GM12878 (cell line): ENCODE data around the gene PKP2. TPM values are rescaled to one million over a fixed set of nuclear protein-coding genes. Genes with fewer than 3 reads are reported as not detected.

ENCODE experiments used
- ATAC-seq: fragments of 200-7000 bp; cut with Tn5 transposase; 3 replicates; pipeline ENCODE4 v1.9.1; 2020; ENCODE audit warnings: mild to moderate bottlenecking, moderate library complexity
- BruUV-seq: library from RNA; stranded (reverse); fragments of 400-500 nt; replicated peaks from 2 replicates; lab custom pipeline; 2021; lab: Mats Ljungman, UMichigan
- CTCF ChIA-PET: fragments of 300-600 bp; sonication (Branson Sonifier 250); formaldehyde crosslinking; extraction: SDS; loops from one replicate; lab custom pipeline; 2021; ENCODE audit warnings: inconsistent platforms; lab: Yijun Ruan, JAX
- POLR2A ChIA-PET: fragments of 350-600 bp; formaldehyde crosslinking; extraction: SDS; loops from one replicate; lab custom pipeline; 2021; ENCODE audit warnings: inconsistent platforms; lab: Charles Lee
- RAD21 ChIA-PET: fragments of 300-600 bp; sonication (Branson Sonifier 250); formaldehyde crosslinking; loops from one replicate; lab custom pipeline; 2023; ENCODE audit warnings: antibody characterized with exemption; ENCODE audit not compliant: unreplicated experiment; lab: Charles Lee
- SMC1A ChIA-PET: fragments of 300-600 bp; sonication (Branson Sonifier 250); formaldehyde crosslinking; loops from one replicate; lab custom pipeline; 2023; ENCODE audit not compliant: unreplicated experiment, uncharacterized antibody; lab: Charles Lee
- DNase-seq: peaks from one replicate; pipeline ENCODE4 v3.0.0-alpha.2; 2011; ENCODE audit warnings: low read depth, low spot score
- FAIRE-seq: peaks from 3 replicates; lab custom pipeline; 2011; peaks lifted over from hg19 to GRCh38; lab: Jason Lieb, UNC
- H2AFZ ChIP-seq: 2 replicates; pipeline ENCODE4 v1.6.0; 2011; ENCODE audit warnings: low read depth, low read length, control low read depth; ENCODE audit not compliant: control insufficient read depth
- H3K27ac ChIP-seq: 2 replicates; pipeline ENCODE4 v1.5.1; 2011; ENCODE audit warnings: control low read depth; ENCODE audit not compliant: control insufficient read depth, insufficient read depth
- H3K27me3 ChIP-seq, 2 experiments: replicated peaks in 1 of 2; 2 replicates each; pipeline versions ENCODE4 v1.6.0 to v1.6.1; 2011; ENCODE audit warnings: low read length in 1 of 2; ENCODE audit not compliant: control insufficient read depth in 2 of 2, insufficient read depth in 2 of 2
- H3K36me3 ChIP-seq, 2 experiments: 2 replicates each; pipeline ENCODE4 v1.5.1; 2011; ENCODE audit warnings: low read length in 1 of 2; ENCODE audit not compliant: control insufficient read depth in 2 of 2, insufficient read depth in 2 of 2
- H3K4me1 ChIP-seq: 2 replicates; pipeline ENCODE4 v1.6.1; 2011; ENCODE audit warnings: mild to moderate bottlenecking, low read length, moderate library complexity, mixed read lengths; ENCODE audit not compliant: control insufficient read depth, insufficient read depth
- H3K4me2 ChIP-seq: 2 replicates; pipeline ENCODE4 v1.6.0; 2011; ENCODE audit warnings: control low read depth; ENCODE audit not compliant: control insufficient read depth, insufficient read depth
- H3K4me3 ChIP-seq: fragments of 200-600 bp; sonication (generic); 2 replicates; pipeline ENCODE4 v1.5.1; 2016
- H3K79me2 ChIP-seq: 2 replicates; pipeline ENCODE4 v1.6.0; 2011; ENCODE audit warnings: low read length; ENCODE audit not compliant: control insufficient read depth, insufficient read depth
- H3K9ac ChIP-seq: 2 replicates; pipeline ENCODE4 v1.8.0; 2011; ENCODE audit warnings: low read length, control low read depth, mixed read lengths; ENCODE audit not compliant: control insufficient read depth, insufficient read depth
- H3K9me3 ChIP-seq: replicated peaks from 3 replicates; pipeline ENCODE4 v1.5.1; 2011; ENCODE audit warnings: mild to moderate bottlenecking, low read length; ENCODE audit not compliant: control insufficient read depth, insufficient read depth
- H4K20me1 ChIP-seq: 2 replicates; pipeline ENCODE4 v1.6.0; 2011; ENCODE audit not compliant: control insufficient read depth, insufficient read depth
- ATF2 ChIP-seq: IDR thresholded peaks from 2 replicates; pipeline ENCODE4 v1.6.1; 2012; ENCODE audit warnings: low read length, inconsistent platforms
- CEBPB ChIP-seq, 2 experiments: fragments of 150-350 bp in 1 of 2; IDR thresholded peaks; 2 replicates each; pipeline ENCODE4 v1.6.1; 2012 to 2014; ENCODE audit warnings: low read depth in 2 of 2, low read length in 2 of 2, borderline replicate concordance in 1 of 2, inconsistent platforms in 1 of 2
- CREB1 ChIP-seq: IDR thresholded peaks from 2 replicates; pipeline ENCODE4 v1.6.1; 2012; ENCODE audit warnings: low read depth, mild to moderate bottlenecking, inconsistent platforms
- FOXK2 ChIP-seq: fragments of 450-650 bp; IDR thresholded peaks from 2 replicates; pipeline ENCODE4 v1.6.1; 2017; ENCODE audit warnings: mild to moderate bottlenecking, moderate library complexity
- HDAC6 ChIP-seq: fragments of 200-600 bp; sonication (generic); IDR thresholded peaks from one replicate; pipeline ENCODE4 v1.8.0; 2017; ENCODE audit warnings: antibody characterized with exemption; ENCODE audit not compliant: unreplicated experiment
- KLF5 ChIP-seq: fragments of 450-650 bp; IDR thresholded peaks from 2 replicates; pipeline ENCODE4 v1.6.1; 2014; ENCODE audit warnings: mild to moderate bottlenecking; ENCODE audit not compliant: partially characterized antibody
- MYB ChIP-seq: fragments of 150-350 bp; IDR thresholded peaks from 2 replicates; pipeline ENCODE4 v1.6.1; 2014; ENCODE audit warnings: mild to moderate bottlenecking, low read depth, low read length, borderline replicate concordance
- POU2F2 ChIP-seq: IDR thresholded peaks from 3 replicates; pipeline ENCODE4 v1.6.1; 2011; ENCODE audit warnings: low read depth, mild to moderate bottlenecking, low read length, borderline replicate concordance
- RB1 ChIP-seq: fragments of 450-650 bp; formaldehyde crosslinking; IDR thresholded peaks from 2 replicates; pipeline ENCODE4 v1.6.1; 2017; ENCODE audit warnings: mild to moderate bottlenecking, borderline replicate concordance
- SPI1 ChIP-seq: IDR thresholded peaks from 2 replicates; pipeline ENCODE4 v1.6.1; 2011; ENCODE audit warnings: low read depth, mild to moderate bottlenecking, low read length, moderate library complexity, borderline replicate concordance; ENCODE audit not compliant: insufficient read depth
- SREBF1 ChIP-seq: IDR thresholded peaks from 2 replicates; pipeline ENCODE4 v1.6.1; 2012; ENCODE audit warnings: mild to moderate bottlenecking, low read length
- TAF1 ChIP-seq: IDR thresholded peaks from 2 replicates; pipeline ENCODE4 v1.6.1; 2011; ENCODE audit warnings: mild to moderate bottlenecking, low read depth, low read length, borderline replicate concordance
- ZNF217 ChIP-seq: fragments of 450-650 bp; IDR thresholded peaks from 2 replicates; pipeline ENCODE4 v1.6.1; 2017; ENCODE audit warnings: antibody characterized with exemption, mild to moderate bottlenecking
- ZNF24 ChIP-seq: fragments of 450-650 bp; IDR thresholded peaks from 2 replicates; pipeline ENCODE4 v1.6.1; 2017; ENCODE audit warnings: antibody characterized with exemption, mild to moderate bottlenecking
- WGBS: methylation state at CpG from one replicate; pipeline ENCODE4 v1.1.6; 2016; ENCODE audit warnings: low lambda C conversion rate; ENCODE audit not compliant: insufficient replicate concordance, insufficient coverage; ENCODE audit errors: missing lambda C conversion rate; 5-methylcytosine and 5-hydroxymethylcytosine counted together
- in situ Hi-C: fragments of 300-500 bp; cut with MboI; formaldehyde crosslinking; loops from 9 replicates; pipeline ENCODE4 v1.14.3; 2018; ENCODE audit warnings: mixed read lengths
- intact Hi-C: fragments of 100-400 bp; cut with micrococcal nuclease; formaldehyde crosslinking; loops from one replicate; pipeline ENCODE4 v1.14.2; 2022; ENCODE audit not compliant: unreplicated experiment
- polyA plus RNA-seq, 11 experiments: library from polyadenylated mRNA; depleted of rRNA in 4 of 11; unstranded in 6 of 11; stranded (reverse) in 5 of 11; fragments of >200 nt; fragmentation: Nextera tagmentation in 4 of 11; fragmentation: Illumina TruSeq in 1 of 11; extraction: Ambion mirVana in 4 of 11; extraction: Trizol in 1 of 11; gene quantifications; 1 replicate in 1 of 11; 2 replicates in 10 of 11; pipeline versions ENCODE4 v1.2.1 to v1.2.3, GENCODE V29; 2011 to 2016; ENCODE audit warnings: inconsistent platforms in 2 of 11, missing spikeins in 2 of 11, low read depth in 1 of 11
- total RNA-seq, 4 experiments: library from RNA; depleted of rRNA in 3 of 4; stranded (reverse); fragments of >200 nt in 3 of 4; fragmentation: Illumina TruSeq in 1 of 4; extraction: Trizol in 1 of 4; gene quantifications; 2 replicates each; pipeline versions ENCODE4 v1.2.1 to v1.2.3, GENCODE V29; 2013 to 2021

The PKP2 gene
- total and polyA plus RNA-seq, 10 of the 15 experiments (the other 5 are each of a cell fraction or from before 2014, with no cell fraction given): 0.02 to 4.1 (median 0.07) TPM; not detected in 4

GRCh38 chr12:32761716-32762115 is 134.9 kb downstream of the PKP2 start:
- ATAC-seq (peak; percentile 59), DNase-seq (no peak), FAIRE-seq (no peak)
- ChIA-PET POLR2A (no interaction called here), CTCF (no interaction called here), SMC1A (interaction anchor here (0.8 kb wide), 1 partner anchor 157 kb away, joined by 4 read pairs; no protein-coding TSS in a partner anchor), RAD21 (interaction anchor here (1.2 kb wide), 1 partner anchor 306 kb away, joined by 3 read pairs; no protein-coding TSS in a partner anchor)
- Histone ChIP-seq H3K4me3 (no peak overlapping the region), H4K20me1 (no peaks in the 10 kb centered on the region), H3K9ac (no peak overlapping the region), H3K27me3 (no peaks in the 10 kb centered on the region), H3K79me2 (no peaks in the 10 kb centered on the region), H3K4me1 (no peaks in the 10 kb centered on the region), H3K36me3 (no peaks in the 10 kb centered on the region), H2AFZ (no peak overlapping the region; the same call in 1 of the 2 replicates), H3K27ac (no peak overlapping the region), H3K4me2 (no peak overlapping the region), H3K9me3 (no peaks in the 10 kb centered on the region)
- TF ChIP-seq HDAC6 (no peak), SPI1 (peak; percentile 94)
- in situ Hi-C loops (loop anchor here (25.0 kb wide), 1 partner anchor 1601 kb away; no protein-coding TSS in a partner anchor), intact Hi-C loops (no loop called here)
- BruUV-seq: no TSS peak
- 0% methylated on average over 1 of the region's 1 CpG for WGBS

GRCh38 chr12:32757157-32757556 is 139.4 kb downstream of the PKP2 start:
- Histone ChIP-seq H2AFZ (no peak overlapping the region), H3K27ac (no peak overlapping the region), H3K4me3 (no peak overlapping the region), H3K79me2 (peaks cover 22% of the 10 kb centered on the region), H3K27me3 (no peaks in the 10 kb centered on the region), H3K4me2 (no peak overlapping the region), H3K9ac (no peak overlapping the region), H3K4me1 (no peaks in the 10 kb centered on the region), H4K20me1 (no peaks in the 10 kb centered on the region), H3K9me3 (no peaks in the 10 kb centered on the region), H3K36me3 (peaks cover 0 to 4% of the 10 kb centered on the region in 2 experiments; a peak in 1 of 4 replicates)
- intact Hi-C loops: loop anchor here (10.0 kb wide), 1 partner anchor 392 kb away; no protein-coding TSS in a partner anchor
- in situ Hi-C loops: loop anchor here (5.0 to 25.0 kb wide), 4 partner anchors 155 to 1605 kb away; partner anchors contain the start of gene ALG10
- SMC1A ChIA-PET: interaction anchor here (0.9 to 4.9 kb wide), 6 partner anchors 12 to 1272 kb away, joined by 3 to 61 read pairs (median 16); partner anchors contain the start of gene ALG10
- CTCF ChIA-PET: interaction anchor here (0.7 to 5.0 kb wide), 9 partner anchors 12 to 1277 kb away, joined by 3 to 110 read pairs (median 8); partner anchors contain the start of gene ALG10
- DNase-seq: no peak
- ATAC-seq: no peak
- POLR2A ChIA-PET: no interaction called here
- no TSS peak for BruUV-seq
- no peak for FAIRE-seq
- WGBS: 34% methylated on average over 3 of the region's 3 CpGs
- RAD21 ChIA-PET: interaction anchor here (0.9 to 4.8 kb wide), 6 partner anchors 10 to 1264 kb away, joined by 3 to 82 read pairs (median 14); partner anchors contain the start of gene ALG10
- TF ChIP-seq ZNF24 (no peak), FOXK2 (no peak), POU2F2 (no peak), RB1 (no peak), KLF5 (no peak), ZNF217 (no peak), ATF2 (no peak), MYB (no peak), CEBPB (IDR thresholded peaks at IDR 0.05; ENCODE audit: borderline replicate concordance in 1 of 2, low read depth in 2 of 2, low read length in 2 of 2) (no peak), TAF1 (no peak), SREBF1 (no peak), CREB1 (no peak)
